ENCODE data around the gene HPSE2. TPM values are rescaled to one million over a fixed set of nuclear protein-coding genes. Genes with fewer than 3 reads are reported as not detected.

HPSE2 gene
- total and polyA plus RNA-seq, 2 experiments from 2014 or later: 0.10 to 0.24 TPM

- ATAC-seq (no peak), DNase-seq (ENCODE audit: low spot score) (no peak)
- H3K27me3 ChIP-seq (ENCODE audit: insufficient read depth): no peaks in the 10 kb centered on the region
- H3K4me3 ChIP-seq: no peak overlapping the region
- no peaks in the 10 kb centered on the region for H3K4me1 ChIP-seq (ENCODE audit: insufficient read depth)
- TF ChIP-seq NANOG (IDR thresholded peaks at IDR 0.05; ENCODE audit: borderline replicate concordance): no peak
- no peak for TF ChIP-seq ZNF331 (CRISPR knock-in tag; IDR thresholded peaks at IDR 0.05; ENCODE audit: low read depth)
- TF ChIP-seq ZNF114 (CRISPR knock-in tag; IDR thresholded peaks at IDR 0.05): no peak
- TF ChIP-seq CTCF (conservative IDR thresholded peaks at IDR 0.05; ENCODE audit: low read depth in 2 of 2): no peak
- TF ChIP-seq ZNF462 (CRISPR knock-in tag; IDR thresholded peaks at IDR 0.05): no peak
- TF ChIP-seq JUNB (IDR thresholded peaks at IDR 0.05; ENCODE audit: unreplicated experiment): no peak
- no peak for TF ChIP-seq POLR2AphosphoS5 (IDR thresholded peaks at IDR 0.05; ENCODE audit: low read depth)
- TF ChIP-seq STAT1 (IDR thresholded peaks at IDR 0.05; ENCODE audit: unreplicated experiment): no peak
- no peak for TF ChIP-seq CREB1 (CRISPR knock-in tag; IDR thresholded peaks at IDR 0.05; ENCODE audit: low read depth)
- TF ChIP-seq, protein P1, sequence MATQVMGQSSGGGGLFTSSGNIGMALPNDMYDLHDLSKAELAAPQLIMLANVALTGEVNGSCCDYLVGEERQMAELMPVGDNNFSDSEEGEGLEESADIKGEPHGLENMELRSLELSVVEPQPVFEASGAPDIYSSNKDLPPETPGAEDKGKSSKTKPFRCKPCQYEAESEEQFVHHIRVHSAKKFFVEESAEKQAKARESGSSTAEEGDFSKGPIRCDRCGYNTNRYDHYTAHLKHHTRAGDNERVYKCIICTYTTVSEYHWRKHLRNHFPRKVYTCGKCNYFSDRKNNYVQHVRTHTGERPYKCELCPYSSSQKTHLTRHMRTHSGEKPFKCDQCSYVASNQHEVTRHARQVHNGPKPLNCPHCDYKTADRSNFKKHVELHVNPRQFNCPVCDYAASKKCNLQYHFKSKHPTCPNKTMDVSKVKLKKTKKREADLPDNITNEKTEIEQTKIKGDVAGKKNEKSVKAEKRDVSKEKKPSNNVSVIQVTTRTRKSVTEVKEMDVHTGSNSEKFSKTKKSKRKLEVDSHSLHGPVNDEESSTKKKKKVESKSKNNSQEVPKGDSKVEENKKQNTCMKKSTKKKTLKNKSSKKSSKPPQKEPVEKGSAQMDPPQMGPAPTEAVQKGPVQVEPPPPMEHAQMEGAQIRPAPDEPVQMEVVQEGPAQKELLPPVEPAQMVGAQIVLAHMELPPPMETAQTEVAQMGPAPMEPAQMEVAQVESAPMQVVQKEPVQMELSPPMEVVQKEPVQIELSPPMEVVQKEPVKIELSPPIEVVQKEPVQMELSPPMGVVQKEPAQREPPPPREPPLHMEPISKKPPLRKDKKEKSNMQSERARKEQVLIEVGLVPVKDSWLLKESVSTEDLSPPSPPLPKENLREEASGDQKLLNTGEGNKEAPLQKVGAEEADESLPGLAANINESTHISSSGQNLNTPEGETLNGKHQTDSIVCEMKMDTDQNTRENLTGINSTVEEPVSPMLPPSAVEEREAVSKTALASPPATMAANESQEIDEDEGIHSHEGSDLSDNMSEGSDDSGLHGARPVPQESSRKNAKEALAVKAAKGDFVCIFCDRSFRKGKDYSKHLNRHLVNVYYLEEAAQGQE (IDR thresholded peaks at IDR 0.05; ENCODE audit: unreplicated experiment): no peak
- no peak for TF ChIP-seq EZH2phosphoT487 (IDR thresholded peaks at IDR 0.05; ENCODE audit: unreplicated experiment)
- TF ChIP-seq, protein P2, sequence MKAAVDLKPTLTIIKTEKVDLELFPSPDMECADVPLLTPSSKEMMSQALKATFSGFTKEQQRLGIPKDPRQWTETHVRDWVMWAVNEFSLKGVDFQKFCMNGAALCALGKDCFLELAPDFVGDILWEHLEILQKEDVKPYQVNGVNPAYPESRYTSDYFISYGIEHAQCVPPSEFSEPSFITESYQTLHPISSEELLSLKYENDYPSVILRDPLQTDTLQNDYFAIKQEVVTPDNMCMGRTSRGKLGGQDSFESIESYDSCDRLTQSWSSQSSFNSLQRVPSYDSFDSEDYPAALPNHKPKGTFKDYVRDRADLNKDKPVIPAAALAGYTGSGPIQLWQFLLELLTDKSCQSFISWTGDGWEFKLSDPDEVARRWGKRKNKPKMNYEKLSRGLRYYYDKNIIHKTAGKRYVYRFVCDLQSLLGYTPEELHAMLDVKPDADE (IDR thresholded peaks at IDR 0.05): no peak
- Mint-ChIP-seq H3K27ac (no peak overlapping the region), H3K4me1 (no peaks in the 10 kb centered on the region), H3K4me3 (no peak overlapping the region), H3K27me3 (ENCODE audit: insufficient read depth, low read depth, poor library complexity) (no peaks in the 10 kb centered on the region), H3K9me3 (no peaks in the 10 kb centered on the region; the same call in 2 of the 3 replicates), H3K36me3 (ENCODE audit: low read depth) (no peaks in the 10 kb centered on the region)
- no peaks in the 10 kb centered on the region for H4K20me1 ChIP-seq (replicated peaks; ENCODE audit: insufficient read depth)
- H2AFZ ChIP-seq: no peak overlapping the region
- H3K9me2 ChIP-seq (ENCODE audit: insufficient read depth): 0 out of 2 replicates have a peak, but pooled peaks cover 4% of the 10 kb centered on the region
- no peak overlapping the region for H3K4me2 ChIP-seq
- no peaks in the 10 kb centered on the region for H3F3A ChIP-seq (replicated peaks; ENCODE audit: low read depth)
- no peaks in the 10 kb centered on the region for H3K36me3 ChIP-seq (ENCODE audit: insufficient read depth)
- no peak overlapping the region for H3K27ac ChIP-seq (ENCODE audit: low read depth)
- H3K79me2 ChIP-seq (replicated peaks; ENCODE audit: insufficient read depth): no peaks in the 10 kb centered on the region
Observed at GRCh38 chr10:98720551-98720950, 515.1 kb downstream of the HPSE2 start.

Measured in GM23338 (cell line).